ENCODE data around the gene GLCCI1. TPM values are rescaled to one million over a fixed set of nuclear protein-coding genes. Genes with fewer than 3 reads are reported as not detected.

GLCCI1 gene
- total RNA-seq, 2 donors from 2014 or later = 9.1 to 9.2 TPM

- no peaks in the 10 kb centered on the region for H3K27me3 ChIP-seq (replicated peaks; ENCODE audit: insufficient read depth)
- DNase-seq (ENCODE audit: low spot score) = no peak
- TF ChIP-seq POLR2AphosphoS5 (IDR thresholded peaks at IDR 0.05) = no peak
- no peak for TF ChIP-seq CTCF (IDR thresholded peaks at IDR 0.05)
- TF ChIP-seq POLR2A (IDR thresholded peaks at IDR 0.05) = no peak
Observed at GRCh38 chr7:8003077-8003476, 34.5 kb downstream of the GLCCI1 start.

GRCh38 chr7:8005279-8005678 is 36.7 kb downstream of the GLCCI1 start:
- TF ChIP-seq POLR2AphosphoS5 (IDR thresholded peaks at IDR 0.05) = no peak
- TF ChIP-seq CTCF (IDR thresholded peaks at IDR 0.05) = no peak
- no peak for TF ChIP-seq POLR2A (IDR thresholded peaks at IDR 0.05)
- Histone ChIP-seq H3K4me3 (no peak overlapping the region), H3K27ac (peak overlapping the region in 1 of 2 donors; percentile 2), H3K4me1 (replicated peaks) (no peaks in the 10 kb centered on the region), H3K9me3 (no peaks in the 10 kb centered on the region), H3K36me3 (no peaks in the 10 kb centered on the region), H3K27me3 (replicated peaks; ENCODE audit: insufficient read depth) (no peaks in the 10 kb centered on the region)
- 25% methylated on average over 1 of the region's 1 CpG for WGBS
- no peak for DNase-seq (ENCODE audit: low spot score)
- intact Hi-C loops (cut with DNase I) = no loop called here

More at GRCh38 chr7:8003077-8003476, 34.5 kb downstream of the GLCCI1 start:
- Histone ChIP-seq H3K9me3 (no peaks in the 10 kb centered on the region), H3K36me3 (no peaks in the 10 kb centered on the region), H3K4me1 (replicated peaks) (no peaks in the 10 kb centered on the region), H3K27ac (no peak overlapping the region), H3K4me3 (no peak overlapping the region)
- WGBS = 80% methylated on average over 3 of the region's 3 CpGs
- intact Hi-C loops (cut with DNase I) = no loop called here

GRCh38 chr7:8014399-8014798 is 45.8 kb downstream of the GLCCI1 start:
- Histone ChIP-seq H3K9me3 (no peaks in the 10 kb centered on the region), H3K36me3 (no peaks in the 10 kb centered on the region), H3K4me3 (no peak overlapping the region), H3K27me3 (replicated peaks; ENCODE audit: insufficient read depth) (no peaks in the 10 kb centered on the region), H3K4me1 (replicated peaks) (peaks cover 2% of the 10 kb centered on the region), H3K27ac (no peak overlapping the region)
- intact Hi-C loops (cut with DNase I) = no loop called here
- no peak for DNase-seq (ENCODE audit: low spot score)
- TF ChIP-seq POLR2AphosphoS5 (IDR thresholded peaks at IDR 0.05) (peak; percentile 20), CTCF (IDR thresholded peaks at IDR 0.05) (no peak)

GRCh38 chr7:8015100-8015745 is 46.6 kb downstream of the GLCCI1 start:
- peaks cover 2% of the 10 kb centered on the region for H3K4me1 ChIP-seq (replicated peaks)
- DNase-seq (ENCODE audit: low spot score) = no peak
- H3K27me3 ChIP-seq (replicated peaks; ENCODE audit: insufficient read depth) = no peaks in the 10 kb centered on the region
- intact Hi-C loops (cut with DNase I) = no loop called here
- WGBS = 85% methylated on average over 1 of the region's 1 CpG
- H3K36me3 ChIP-seq = no peaks in the 10 kb centered on the region
- TF ChIP-seq POLR2AphosphoS5 (IDR thresholded peaks at IDR 0.05) = no peak
- no peak for TF ChIP-seq POLR2A (IDR thresholded peaks at IDR 0.05)
- no peak for TF ChIP-seq CTCF (IDR thresholded peaks at IDR 0.05)
- H3K9me3 ChIP-seq = no peaks in the 10 kb centered on the region
- H3K27ac ChIP-seq = no peak overlapping the region
- no peak overlapping the region for H3K4me3 ChIP-seq

GRCh38 chr7:8015746-8016120 is 47.1 kb downstream of the GLCCI1 start:
- Histone ChIP-seq H3K27me3 (replicated peaks; ENCODE audit: insufficient read depth) (no peaks in the 10 kb centered on the region), H3K27ac (no peak overlapping the region), H3K4me1 (replicated peaks) (peaks cover 2% of the 10 kb centered on the region), H3K9me3 (no peaks in the 10 kb centered on the region), H3K4me3 (no peak overlapping the region), H3K36me3 (no peaks in the 10 kb centered on the region)
- DNase-seq (ENCODE audit: low spot score) = no peak
- no peak for TF ChIP-seq CTCF (IDR thresholded peaks at IDR 0.05)
- intact Hi-C loops (cut with DNase I) = no loop called here
- WGBS = 97% methylated on average over 4 of the region's 4 CpGs
